GM23248 (cell line): ENCODE data around the gene NEURL2. TPM values are rescaled to one million over a fixed set of nuclear protein-coding genes. Genes with fewer than 3 reads are reported as not detected.

ENCODE experiments used
- DNase-seq: peaks from one replicate; pipeline ENCODE4 v3.0.0-alpha.2; 2015
- H2AFZ ChIP-seq: fragments of 200-600 bp; sonication (generic); 2 replicates; pipeline ENCODE4 v1.6.1; 2016; ENCODE audit warnings: antibody characterized with exemption
- H3F3A ChIP-seq: fragments of 200-600 bp; sonication (generic); 2 replicates; pipeline ENCODE4 v1.6.1; 2016; ENCODE audit warnings: mild to moderate bottlenecking, antibody characterized with exemption, mixed run types; ENCODE audit not compliant: insufficient read depth
- H3K27ac ChIP-seq: fragments of 200-600 bp; sonication (generic); 2 replicates; pipeline ENCODE4 v1.5.1; 2016; ENCODE audit warnings: mild to moderate bottlenecking
- H3K27me3 ChIP-seq: fragments of 200-600 bp; sonication (generic); replicated peaks from 2 replicates; pipeline ENCODE4 v1.6.1; 2016; ENCODE audit warnings: mild to moderate bottlenecking; ENCODE audit not compliant: insufficient read depth
- H3K36me3 ChIP-seq: fragments of 200-600 bp; sonication (generic); 2 replicates; pipeline ENCODE4 v1.6.1; 2016; ENCODE audit warnings: low read depth, mild to moderate bottlenecking
- H3K4me1 ChIP-seq: fragments of 200-600 bp; sonication (generic); 2 replicates; pipeline ENCODE4 v1.6.1; 2016; ENCODE audit warnings: mild to moderate bottlenecking; ENCODE audit not compliant: insufficient read depth
- H3K4me2 ChIP-seq: fragments of 200-600 bp; sonication (generic); one replicate; pipeline ENCODE4 v1.6.1; 2016; ENCODE audit warnings: mild to moderate bottlenecking; ENCODE audit not compliant: unreplicated experiment
- H3K4me3 ChIP-seq: fragments of 200-600 bp; sonication (generic); 2 replicates; pipeline ENCODE4 v1.5.1; 2016; ENCODE audit warnings: mild to moderate bottlenecking
- H3K79me2 ChIP-seq: fragments of 200-600 bp; sonication (generic); 2 replicates; pipeline ENCODE4 v1.6.1; 2016; ENCODE audit warnings: mild to moderate bottlenecking; ENCODE audit not compliant: insufficient read depth
- H3K9ac ChIP-seq: fragments of 200-600 bp; sonication (generic); 2 replicates; pipeline ENCODE4 v1.6.1; 2016; ENCODE audit warnings: mild to moderate bottlenecking
- H3K9me2 ChIP-seq: fragments of 200-600 bp; sonication (generic); 2 replicates; pipeline ENCODE4 v1.6.1; 2016; ENCODE audit warnings: mixed run types, mild to moderate bottlenecking, moderate library complexity; ENCODE audit not compliant: insufficient read depth
- H3K9me3 ChIP-seq: fragments of 200-600 bp; sonication (generic); one replicate; pipeline ENCODE4 v1.6.1; 2017; ENCODE audit warnings: low read depth
- H4K20me1 ChIP-seq: fragments of 200-600 bp; sonication (generic); 2 replicates; pipeline ENCODE4 v1.6.0; 2016; ENCODE audit not compliant: insufficient read depth
- EZH2 ChIP-seq: fragments of 200-600 bp; sonication (generic); IDR thresholded peaks from 2 replicates; pipeline ENCODE4 v1.6.1; 2018; ENCODE audit warnings: antibody characterized with exemption, mild to moderate bottlenecking; ENCODE audit not compliant: insufficient read depth, poor library complexity, severe bottlenecking
- EZH2phosphoT487 ChIP-seq: fragments of 200-600 bp; sonication (generic); IDR thresholded peaks from 2 replicates; pipeline ENCODE4 v1.6.1; 2018; ENCODE audit warnings: antibody characterized with exemption, moderate library complexity, mild to moderate bottlenecking, low read depth; ENCODE audit not compliant: insufficient read depth
- WGBS, 2 experiments: methylation state at CpG; one replicate each; pipeline ENCODE4 v1.1.6; 2015 to 2017; ENCODE audit warnings: low lambda C conversion rate in 2 of 2, low coverage in 1 of 2; ENCODE audit errors: missing lambda C conversion rate in 2 of 2; 5-methylcytosine and 5-hydroxymethylcytosine counted together
- in situ Hi-C: fragments of 300-500 bp; cut with MboI; formaldehyde crosslinking; loops from 2 replicates; pipeline ENCODE4 v1.15.0; 2020
- polyA plus RNA-seq: library from polyadenylated mRNA; unstranded; fragments of >200 nt; fragmentation: Nextera tagmentation; extraction: Ambion mirVana; gene quantifications from 2 replicates; pipeline ENCODE4 v1.2.1, GENCODE V29; 2016
- total RNA-seq: library from RNA; depleted of rRNA; stranded (reverse); fragments of >200 nt; shearing (Covaris generic); gene quantifications from 2 replicates; pipeline ENCODE4 v1.2.3, GENCODE V29; 2014

The NEURL2 gene
- total and polyA plus RNA-seq, 2 experiments from 2014 or later = 2.1 to 4.3 TPM

GRCh38 chr20:45857882-45858216 lies 33.2 kb downstream of the NEURL2 start:
- H3K79me2 ChIP-seq = peaks cover 44% of the 10 kb centered on the region
- H3K4me1 ChIP-seq = peaks cover 18% of the 10 kb centered on the region; the same call in 1 of the 2 replicates
- no peak overlapping the region for H3K27ac ChIP-seq
- peak overlapping the region; percentile 97 for H2AFZ ChIP-seq
- no peaks in the 10 kb centered on the region for H3K27me3 ChIP-seq
- no peaks in the 10 kb centered on the region for H3K9me2 ChIP-seq
- peak; percentile 37 for DNase-seq
- H3F3A ChIP-seq = no peaks in the 10 kb centered on the region
- no peaks in the 10 kb centered on the region for H4K20me1 ChIP-seq
- H3K4me2 ChIP-seq = peak overlapping the region; percentile 96
- WGBS, 2 experiments = 13 to 38% methylated on average over 5 to 12 of the region's 13 CpGs
- TF ChIP-seq EZH2 = no peak
- TF ChIP-seq EZH2phosphoT487 = no peak
- H3K36me3 ChIP-seq = no peaks in the 10 kb centered on the region; the same call in 1 of the 2 replicates
- peak overlapping the region; percentile 99 for H3K4me3 ChIP-seq
- in situ Hi-C loops = no loop called here
- H3K9me3 ChIP-seq = no peaks in the 10 kb centered on the region
- peak overlapping the region; percentile 63 for H3K9ac ChIP-seq

GRCh38 chr20:45857114-45857881 lies 33.7 kb downstream of the NEURL2 start, which contains the start of the genes ACOT8 and ZSWIM3:
Gene ACOT8, minus strand, starts transcription at chr20:45857392. Its CDS starts 77 bp downstream, at chr20:45857315.
Gene ZSWIM3, plus strand, starts transcription at chr20:45857614. Its CDS starts 212 bp downstream, at chr20:45857826.
- Histone ChIP-seq H4K20me1 (no peaks in the 10 kb centered on the region), H3K27ac (peak within 1 kb of the TSS; percentile 57), H3K27me3 (no peaks in the 10 kb centered on the region), H2AFZ (peak within 1 kb of the TSS; percentile 97), H3K9ac (peak within 1 kb of the TSS; percentile 88), H3F3A (0 out of 2 replicates have a peak, but pooled peaks cover 2% of the 10 kb centered on the region), H3K4me1 (peaks cover 18% of the 10 kb centered on the region; the same call in 1 of the 2 replicates), H3K36me3 (no peaks in the 10 kb centered on the region; the same call in 1 of the 2 replicates), H3K79me2 (peaks cover 44% of the 10 kb centered on the region), H3K9me2 (no peaks in the 10 kb centered on the region), H3K4me2 (peak within 1 kb of the TSS; percentile 96), H3K9me3 (no peaks in the 10 kb centered on the region), H3K4me3 (peak within 1 kb of the TSS; percentile 99)
- in situ Hi-C loops = no loop called here
- peak; percentile 99 for DNase-seq
- 1% methylated on average over 30 to 36 of the region's 36 CpGs for WGBS, 2 experiments
- no peak for TF ChIP-seq EZH2
- no peak for TF ChIP-seq EZH2phosphoT487

GRCh38 chr20:45853484-45853883 lies 37.5 kb downstream of the NEURL2 start:
- peaks cover 43% of the 10 kb centered on the region for H3K79me2 ChIP-seq
- H2AFZ ChIP-seq = no peak overlapping the region
- in situ Hi-C loops = no loop called here
- H3K9ac ChIP-seq = no peak overlapping the region
- H3K4me2 ChIP-seq = no peak overlapping the region
- H3K4me1 ChIP-seq = peaks cover 12% of the 10 kb centered on the region; the same call in 1 of the 2 replicates
- no peaks in the 10 kb centered on the region for H3K9me2 ChIP-seq
- H3K4me3 ChIP-seq = no peak overlapping the region
- no peaks in the 10 kb centered on the region; the same call in none of the 2 replicates for H3K36me3 ChIP-seq
- H3F3A ChIP-seq = 0 out of 2 replicates have a peak, but pooled peaks cover 10% of the 10 kb centered on the region
- TF ChIP-seq EZH2phosphoT487 (no peak), EZH2 (no peak)
- H4K20me1 ChIP-seq = no peaks in the 10 kb centered on the region
- H3K9me3 ChIP-seq = no peaks in the 10 kb centered on the region
- no peak overlapping the region for H3K27ac ChIP-seq
- no peaks in the 10 kb centered on the region for H3K27me3 ChIP-seq
- no peak for DNase-seq
- WGBS, 2 experiments = 55 to 63% methylated on average over 2 of the region's 2 CpGs

GRCh38 chr20:45852326-45852725 lies 38.7 kb downstream of the NEURL2 start:
- H3K79me2 ChIP-seq = peaks cover 38% of the 10 kb centered on the region
- no peak for DNase-seq
- H2AFZ ChIP-seq = no peak overlapping the region

More at GRCh38 chr20:45852326-45852725, 38.7 kb downstream of the NEURL2 start:
- Histone ChIP-seq H3K36me3 (peaks cover 4% of the 10 kb centered on the region), H3F3A (0 out of 2 replicates have a peak, but pooled peaks cover 10% of the 10 kb centered on the region), H3K9me3 (no peaks in the 10 kb centered on the region), H3K9ac (no peak overlapping the region), H3K27me3 (no peaks in the 10 kb centered on the region), H3K4me1 (peaks cover 7% of the 10 kb centered on the region; the same call in 1 of the 2 replicates), H3K4me3 (no peak overlapping the region), H3K27ac (no peak overlapping the region), H3K4me2 (no peak overlapping the region), H3K9me2 (no peaks in the 10 kb centered on the region), H4K20me1 (no peaks in the 10 kb centered on the region)
- in situ Hi-C loops = no loop called here
- TF ChIP-seq EZH2phosphoT487 = no peak
- no peak for TF ChIP-seq EZH2
- 97% methylated on average over 6 of the region's 6 CpGs for WGBS, 2 experiments
